ENCODE measurements around the gene C6orf15. TPM values are rescaled to one million over a fixed set of nuclear protein-coding genes. Genes with fewer than 3 reads are reported as not detected.

C6orf15 gene
- total RNA-seq, 4 donors from 2014 or later, result not detected

DNA sequence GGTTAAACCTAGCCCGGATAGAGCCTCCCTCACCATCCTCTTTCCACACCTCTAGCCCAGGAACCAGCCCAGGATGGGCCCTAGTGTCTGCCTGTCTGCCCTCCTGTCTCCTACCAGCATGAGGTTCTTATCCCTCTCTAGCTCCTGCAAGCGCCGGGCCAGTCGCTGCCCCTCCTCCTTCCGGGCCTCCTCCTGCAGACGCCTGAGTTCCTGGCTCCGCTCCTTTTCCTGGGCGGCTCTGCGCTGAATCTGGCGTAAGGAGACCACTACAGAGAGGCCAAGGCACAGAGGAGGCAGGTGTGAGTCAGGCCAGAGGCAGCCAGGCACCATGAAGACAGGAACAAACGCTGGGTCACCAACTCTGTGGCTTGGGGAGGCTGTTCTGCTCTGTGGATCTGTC, 30.8 kb upstream of the C6orf15 start:
- H3K27me3 ChIP-seq, result no peaks in the 10 kb centered on the region
- in situ Hi-C loops (cut with MboI; ENCODE audit: low pct_ligation_motif_present in 1 of 4, low pct_unique_long_range_greater_than_20kb in 1 of 4, low sequenced_read_pairs in 3 of 4) (no loop called here), intact Hi-C loops (cut with DNase I; ENCODE audit: low total_unique reads) (no loop called here)
- H3K36me3 ChIP-seq, result no peaks in the 10 kb centered on the region
- no peaks in the 10 kb centered on the region for H3K9me3 ChIP-seq
- TF ChIP-seq POLR2A (IDR thresholded peaks at IDR 0.05) (no peak), CTCF (IDR thresholded peaks at IDR 0.05) (no peak)
- peaks cover 0 to 26% (median 20%) of the 10 kb centered on the region in 4 donors for H3K4me1 ChIP-seq
- WGBS, 2 donors (ENCODE audit: low coverage in 1 of 2), result 69% methylated on average over 11 of the region's 11 CpGs; no CpG with 5 or more reads in 1 of the 2 donors
- H3K4me3 ChIP-seq, result no peak overlapping the region
- no peak for DNase-seq
- H3K27ac ChIP-seq, result peak overlapping the region; percentile 82 to 91 (median 85)

GRCh38 chr6:31142361-31142761, 30.0 kb upstream of the C6orf15 start:
- in situ Hi-C loops (cut with MboI; ENCODE audit: low pct_ligation_motif_present in 1 of 4, low pct_unique_long_range_greater_than_20kb in 1 of 4, low sequenced_read_pairs in 3 of 4), result no loop called here

GRCh38 chr6:31140643-31141042, 28.3 kb upstream of the C6orf15 start:
- Histone ChIP-seq H3K9me3 (no peaks in the 10 kb centered on the region), H3K27me3 (no peaks in the 10 kb centered on the region), H3K4me3 (no peak overlapping the region), H3K27ac (no peak overlapping the region), H3K4me1 (peaks cover 0 to 35% (median 25%) of the 10 kb centered on the region in 4 donors), H3K36me3 (no peaks in the 10 kb centered on the region)
- no peak for DNase-seq
- intact Hi-C loops (cut with DNase I; ENCODE audit: low total_unique reads) (no loop called here), in situ Hi-C loops (cut with MboI; ENCODE audit: low pct_ligation_motif_present in 1 of 4, low pct_unique_long_range_greater_than_20kb in 1 of 4, low sequenced_read_pairs in 3 of 4) (no loop called here)
- WGBS, 2 donors (ENCODE audit: low coverage in 1 of 2), result 0 to 98% methylated on average over 1 to 15 of the region's 15 CpGs
- TF ChIP-seq EP300 (IDR thresholded peaks at IDR 0.05; ENCODE audit: low read depth) (no peak), POLR2AphosphoS5 (IDR thresholded peaks at IDR 0.05) (no peak), POLR2A (IDR thresholded peaks at IDR 0.05) (no peak), CTCF (IDR thresholded peaks at IDR 0.05) (no peak)

More at GRCh38 chr6:31142361-31142761, 30.0 kb upstream of the C6orf15 start:
- 60 to 75% methylated on average over 1 to 2 of the region's 2 CpGs for WGBS, 2 donors (ENCODE audit: low coverage in 1 of 2)
- no peaks in the 10 kb centered on the region for H3K9me3 ChIP-seq
- peak overlapping the region in 2 of 4 donors; percentile 84 to 91 for H3K27ac ChIP-seq
- H3K36me3 ChIP-seq, result no peaks in the 10 kb centered on the region
- H3K27me3 ChIP-seq, result no peaks in the 10 kb centered on the region
- no peak overlapping the region for H3K4me3 ChIP-seq
- intact Hi-C loops (cut with DNase I; ENCODE audit: low total_unique reads), result no loop called here
- TF ChIP-seq EP300 (IDR thresholded peaks at IDR 0.05; ENCODE audit: low read depth) (no peak), CTCF (IDR thresholded peaks at IDR 0.05) (no peak), POLR2A (IDR thresholded peaks at IDR 0.05) (no peak), POLR2AphosphoS5 (IDR thresholded peaks at IDR 0.05) (no peak)
- no peak for DNase-seq
- peaks cover 0 to 34% (median 25%) of the 10 kb centered on the region in 4 donors for H3K4me1 ChIP-seq

- in situ Hi-C loops (cut with MboI; ENCODE audit: low pct_ligation_motif_present in 1 of 4, low pct_unique_long_range_greater_than_20kb in 1 of 4, low sequenced_read_pairs in 3 of 4), result loop anchor here (5.0 to 10.0 kb wide), 6 partner anchors 53 to 305 kb away; no protein-coding TSS in a partner anchor
- no peak overlapping the region for H3K27ac ChIP-seq
Observed at GRCh38 chr6:31139599-31139998, 27.2 kb upstream of the C6orf15 start.

More at GRCh38 chr6:31139599-31139998, 27.2 kb upstream of the C6orf15 start:
- peaks cover 0 to 26% (median 17%) of the 10 kb centered on the region in 4 donors for H3K4me1 ChIP-seq
- intact Hi-C loops (cut with DNase I; ENCODE audit: low total_unique reads), result loop anchor here (5.0 kb wide), 1 partner anchor 228 kb away; no protein-coding TSS in a partner anchor
- H3K9me3 ChIP-seq, result no peaks in the 10 kb centered on the region
- H3K4me3 ChIP-seq, result no peak overlapping the region
- no peak for DNase-seq
- TF ChIP-seq POLR2A (IDR thresholded peaks at IDR 0.05) (no peak), CTCF (IDR thresholded peaks at IDR 0.05) (no peak), POLR2AphosphoS5 (IDR thresholded peaks at IDR 0.05) (no peak), EP300 (IDR thresholded peaks at IDR 0.05; ENCODE audit: low read depth) (no peak)
- WGBS, 2 donors (ENCODE audit: low coverage in 1 of 2), result 33 to 39% methylated on average over 1 to 4 of the region's 4 CpGs
- H3K27me3 ChIP-seq, result no peaks in the 10 kb centered on the region
- no peaks in the 10 kb centered on the region for H3K36me3 ChIP-seq
